Activated CD4-positive, alpha-beta memory T cell treated with anti-CD3 and anti-CD28 coated beads for 36 hours (primary cell): Measurements from ENCODE around the gene KCNA10. TPM values are rescaled to one million over a fixed set of nuclear protein-coding genes. Genes with fewer than 3 reads are reported as not detected.

Experiments
- CTCF ChIA-PET: fragments of 350-600 bp; sonication (Branson Sonifier 250); formaldehyde crosslinking; loops from one replicate; lab custom pipeline; 2021; ENCODE audit warnings: antibody characterized with exemption, inconsistent platforms; lab: Charles Lee
- POLR2A ChIA-PET: fragments of 350-600 bp; sonication (Branson Sonifier 250); formaldehyde crosslinking; loops from one replicate; lab custom pipeline; 2021; ENCODE audit warnings: antibody characterized with exemption; lab: Charles Lee
- DNase-seq: peaks from one replicate; pipeline ENCODE4 v3.0.0-alpha.2; 2020
- H3K27ac Mint-ChIP-seq: one replicate; pipeline ENCODE4 v1.8.0; 2021; ENCODE audit warnings: mixed read lengths
- H3K27me3 Mint-ChIP-seq: one replicate; pipeline ENCODE4 v1.8.0; 2021; ENCODE audit warnings: mixed read lengths
- H3K36me3 Mint-ChIP-seq: one replicate; pipeline ENCODE4 v1.8.0; 2021; ENCODE audit warnings: mixed read lengths
- H3K4me1 Mint-ChIP-seq: one replicate; pipeline ENCODE4 v1.8.0; 2021; ENCODE audit warnings: low read depth, mixed read lengths
- H3K4me3 Mint-ChIP-seq: one replicate; pipeline ENCODE4 v1.8.0; 2021; ENCODE audit warnings: mild to moderate bottlenecking, mixed read lengths
- H3K9me3 Mint-ChIP-seq: one replicate; pipeline ENCODE4 v1.8.0; 2021; ENCODE audit warnings: mixed read lengths
- intact Hi-C: fragments of 100-400 bp; cut with micrococcal nuclease; formaldehyde crosslinking; loops from one replicate; pipeline ENCODE4 v1.15.1; 2023
- total RNA-seq, 2 experiments: library from RNA; stranded (reverse); gene quantifications; one replicate each; pipeline ENCODE4 v1.2.3, GENCODE V29; 2021

KCNA10 gene
- total RNA-seq, 2 experiments from 2014 or later = not detected

- ChIA-PET POLR2A (no interaction called here), CTCF (interaction anchor here (1.1 to 4.5 kb wide), 2 partner anchors 11 to 277 kb away, joined by 3 to 25 read pairs; no protein-coding TSS in a partner anchor)
- H3K27me3 Mint-ChIP-seq = peaks cover 10% of the 10 kb centered on the region
- H3K4me3 Mint-ChIP-seq = no peak overlapping the region
- no peaks in the 10 kb centered on the region for H3K36me3 Mint-ChIP-seq
- intact Hi-C loops = no loop called here
- H3K4me1 Mint-ChIP-seq = peaks cover 5% of the 10 kb centered on the region
- no peak overlapping the region for H3K27ac Mint-ChIP-seq
- no peak for DNase-seq
- H3K9me3 Mint-ChIP-seq = no peaks in the 10 kb centered on the region
Observed at GRCh38 chr1:110484801-110485200, 34.2 kb downstream of the KCNA10 start.

- peaks cover 10% of the 10 kb centered on the region for H3K27me3 Mint-ChIP-seq
- ChIA-PET CTCF (interaction anchor here (0.5 to 4.8 kb wide), 4 partner anchors 13 to 280 kb away, joined by 3 to 41 read pairs (median 5); no protein-coding TSS in a partner anchor), POLR2A (no interaction called here)
- H3K9me3 Mint-ChIP-seq = no peaks in the 10 kb centered on the region
- no peak for DNase-seq
- no peak overlapping the region for H3K4me3 Mint-ChIP-seq
- H3K36me3 Mint-ChIP-seq = no peaks in the 10 kb centered on the region
- no peak overlapping the region for H3K27ac Mint-ChIP-seq
- intact Hi-C loops = no loop called here
- peaks cover 5% of the 10 kb centered on the region for H3K4me1 Mint-ChIP-seq
Observed at GRCh38 chr1:110483308-110483685, 35.7 kb downstream of the KCNA10 start.

- POLR2A ChIA-PET = no interaction called here
Observed at GRCh38 chr1:110482662-110483307, 36.2 kb downstream of the KCNA10 start.

GRCh38 chr1:110481968-110482623, 36.9 kb downstream of the KCNA10 start:
- ChIA-PET CTCF (interaction anchor here (1.8 to 4.8 kb wide), 2 partner anchors 14 to 21 kb away, joined by 5 to 41 read pairs; no protein-coding TSS in a partner anchor), POLR2A (no interaction called here)
- peaks cover 7% of the 10 kb centered on the region for H3K4me1 Mint-ChIP-seq
- peaks cover 10% of the 10 kb centered on the region for H3K27me3 Mint-ChIP-seq
- intact Hi-C loops = no loop called here
- H3K4me3 Mint-ChIP-seq = no peak overlapping the region
- no peak for DNase-seq
- H3K27ac Mint-ChIP-seq = no peak overlapping the region
- no peaks in the 10 kb centered on the region for H3K36me3 Mint-ChIP-seq
- H3K9me3 Mint-ChIP-seq = no peaks in the 10 kb centered on the region

More at GRCh38 chr1:110482662-110483307, 36.2 kb downstream of the KCNA10 start:
- DNase-seq = no peak
- H3K27me3 Mint-ChIP-seq = peaks cover 10% of the 10 kb centered on the region
- no peaks in the 10 kb centered on the region for H3K36me3 Mint-ChIP-seq
- intact Hi-C loops = no loop called here
- CTCF ChIA-PET = interaction anchor here (0.5 to 4.8 kb wide), 4 partner anchors 13 to 279 kb away, joined by 3 to 41 read pairs (median 5); no protein-coding TSS in a partner anchor
- peaks cover 5% of the 10 kb centered on the region for H3K4me1 Mint-ChIP-seq
- no peak overlapping the region for H3K27ac Mint-ChIP-seq
- no peak overlapping the region for H3K4me3 Mint-ChIP-seq
- H3K9me3 Mint-ChIP-seq = no peaks in the 10 kb centered on the region

GRCh38 chr1:110480356-110481096, 38.4 kb downstream of the KCNA10 start:
- Mint-ChIP-seq H3K27me3 (peaks cover 9% of the 10 kb centered on the region), H3K9me3 (no peaks in the 10 kb centered on the region), H3K27ac (no peak overlapping the region), H3K4me1 (peaks cover 11% of the 10 kb centered on the region), H3K36me3 (no peaks in the 10 kb centered on the region), H3K4me3 (no peak overlapping the region)
- CTCF ChIA-PET = interaction anchor here (4.8 kb wide), 1 partner anchor 16 kb away, joined by 41 read pairs; no protein-coding TSS in a partner anchor
- POLR2A ChIA-PET = no interaction called here
- DNase-seq = no peak
- intact Hi-C loops = no loop called here

GRCh38 chr1:110478886-110479285, 40.1 kb downstream of the KCNA10 start:
- intact Hi-C loops = no loop called here

GRCh38 chr1:110477967-110478640, 40.9 kb downstream of the KCNA10 start:
- DNase-seq = no peak
- Mint-ChIP-seq H3K9me3 (no peaks in the 10 kb centered on the region), H3K27me3 (no peaks in the 10 kb centered on the region), H3K27ac (no peak overlapping the region), H3K36me3 (no peaks in the 10 kb centered on the region), H3K4me1 (peaks cover 9% of the 10 kb centered on the region), H3K4me3 (no peak overlapping the region)
- ChIA-PET POLR2A (no interaction called here), CTCF (interaction anchor here (1.5 to 2.7 kb wide), 4 partner anchors 10 to 271 kb away, joined by 4 to 18 read pairs (median 6); no protein-coding TSS in a partner anchor)
- intact Hi-C loops = no loop called here

More at GRCh38 chr1:110478886-110479285, 40.1 kb downstream of the KCNA10 start:
- Mint-ChIP-seq H3K9me3 (no peaks in the 10 kb centered on the region), H3K4me3 (no peak overlapping the region), H3K27ac (no peak overlapping the region), H3K36me3 (no peaks in the 10 kb centered on the region), H3K27me3 (no peaks in the 10 kb centered on the region), H3K4me1 (peaks cover 11% of the 10 kb centered on the region)
- ChIA-PET POLR2A (no interaction called here), CTCF (interaction anchor here (0.6 to 4.8 kb wide), 3 partner anchors 17 to 126 kb away, joined by 3 to 41 read pairs (median 7); no protein-coding TSS in a partner anchor)
- no peak for DNase-seq

- H3K4me3 Mint-ChIP-seq = no peak overlapping the region
- H3K27me3 Mint-ChIP-seq = no peaks in the 10 kb centered on the region
- no peaks in the 10 kb centered on the region for H3K9me3 Mint-ChIP-seq
- H3K36me3 Mint-ChIP-seq = no peaks in the 10 kb centered on the region
- H3K27ac Mint-ChIP-seq = no peak overlapping the region
- POLR2A ChIA-PET = no interaction called here
- intact Hi-C loops = no loop called here
- DNase-seq = peak; percentile 21
- CTCF ChIA-PET = interaction anchor here (1.4 to 2.7 kb wide), 5 partner anchors 10 to 270 kb away, joined by 3 to 18 read pairs (median 4); no protein-coding TSS in a partner anchor
- peaks cover 6% of the 10 kb centered on the region for H3K4me1 Mint-ChIP-seq
Observed at GRCh38 chr1:110477445-110477957, 41.5 kb downstream of the KCNA10 start.

GRCh38 chr1:110477041-110477440, 41.9 kb downstream of the KCNA10 start:
- intact Hi-C loops = no loop called here
- Mint-ChIP-seq H3K4me3 (no peak overlapping the region), H3K36me3 (no peaks in the 10 kb centered on the region), H3K27me3 (no peaks in the 10 kb centered on the region), H3K4me1 (peaks cover 6% of the 10 kb centered on the region), H3K9me3 (no peaks in the 10 kb centered on the region), H3K27ac (no peak overlapping the region)
- POLR2A ChIA-PET = no interaction called here
- CTCF ChIA-PET = interaction anchor here (0.5 to 2.7 kb wide), 6 partner anchors 9 to 1238 kb away, joined by 3 to 18 read pairs (median 4); no protein-coding TSS in a partner anchor
- no peak for DNase-seq

- Mint-ChIP-seq H3K9me3 (no peaks in the 10 kb centered on the region), H3K27ac (no peak overlapping the region), H3K4me1 (peaks cover 6% of the 10 kb centered on the region), H3K4me3 (no peak overlapping the region), H3K27me3 (peaks cover 2% of the 10 kb centered on the region), H3K36me3 (no peaks in the 10 kb centered on the region)
- intact Hi-C loops = no loop called here
- ChIA-PET POLR2A (no interaction called here), CTCF (interaction anchor here (1.0 to 2.7 kb wide), 4 partner anchors 15 to 141 kb away, joined by 3 to 18 read pairs (median 4); no protein-coding TSS in a partner anchor)
- no peak for DNase-seq
Observed at GRCh38 chr1:110476028-110476765, 42.8 kb downstream of the KCNA10 start.
